HTERT RPE-1 (cell line): ENCODE measurements around the gene PRKG1.

Experiments used
- in situ Hi-C: fragments of 300-500 bp; cut with MboI; formaldehyde crosslinking; loops from 4 replicates; pipeline ENCODE4 v1.14.3; 2020; ENCODE audit warnings: low sequenced_read_pairs

PRKG1 gene

DNA sequence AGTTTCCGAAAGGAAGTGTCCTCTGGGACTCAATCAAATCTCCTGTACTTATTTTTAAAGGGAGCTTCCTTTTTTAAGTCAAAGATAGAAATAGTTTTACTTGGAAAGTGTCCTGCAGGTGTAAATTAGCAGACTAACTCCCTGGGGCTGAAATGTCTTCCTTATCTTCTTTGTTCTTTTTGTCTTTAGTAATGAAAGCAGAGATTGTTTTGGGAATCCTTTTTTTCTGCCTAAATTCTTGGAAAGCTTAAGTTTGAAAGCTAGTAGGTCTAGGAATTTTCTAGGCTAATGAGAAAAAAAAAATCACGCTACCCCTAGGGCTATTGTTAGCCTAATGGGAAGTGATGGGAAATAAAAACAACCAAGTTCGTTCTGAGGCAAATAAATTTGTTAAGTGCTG is 764.2 kb downstream of the PRKG1 start:
- in situ Hi-C loops = no loop called here

DNA sequence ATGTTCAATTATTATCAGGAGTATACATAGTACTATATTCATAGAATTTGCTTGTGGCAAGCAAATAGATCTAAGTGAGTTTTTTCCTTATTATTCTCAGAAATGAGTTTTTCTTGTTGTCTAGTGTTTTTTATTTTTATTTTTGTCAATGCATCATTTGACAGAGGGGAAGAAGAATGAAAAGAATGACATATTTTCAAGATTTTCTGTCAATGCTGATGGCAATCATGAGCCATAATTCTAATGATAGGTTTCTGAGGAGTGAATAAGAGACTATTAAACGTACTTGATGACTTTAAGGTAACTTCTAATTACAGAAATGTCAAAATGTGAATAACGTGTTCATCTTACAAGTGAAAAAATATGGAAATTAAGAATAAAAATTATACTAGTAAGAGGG is 769.7 kb downstream of the PRKG1 start:
- in situ Hi-C loops = no loop called here

DNA sequence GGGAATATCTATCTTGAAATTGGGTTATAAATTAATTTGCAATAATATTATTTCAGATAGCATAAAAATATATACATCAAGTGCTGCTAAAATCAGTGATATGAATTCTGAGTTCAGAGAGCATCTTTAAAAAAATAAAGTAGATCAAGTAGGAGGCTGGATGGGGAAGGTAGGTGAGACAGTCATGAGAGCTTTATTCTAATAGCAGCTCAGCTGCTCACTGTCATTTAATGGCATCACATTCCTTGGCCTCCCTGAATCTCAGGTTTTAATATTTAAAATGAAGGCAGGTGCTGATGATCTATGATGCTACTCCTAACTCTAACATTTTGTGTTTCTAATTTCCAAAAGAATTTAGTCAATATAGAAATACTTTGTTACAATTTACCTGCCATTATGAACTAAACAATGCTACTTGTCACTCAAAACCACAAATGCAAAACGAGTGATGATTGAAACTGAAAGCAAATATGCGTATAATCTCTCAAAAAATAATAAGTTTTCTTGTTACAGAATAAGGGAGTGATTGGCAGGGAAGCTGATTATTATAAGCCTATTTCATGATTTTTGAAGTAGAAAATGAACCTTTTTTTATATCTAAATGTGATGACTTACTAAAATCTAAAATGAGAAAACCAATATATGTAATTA is 772.7 kb downstream of the PRKG1 start:
- in situ Hi-C loops = no loop called here

DNA sequence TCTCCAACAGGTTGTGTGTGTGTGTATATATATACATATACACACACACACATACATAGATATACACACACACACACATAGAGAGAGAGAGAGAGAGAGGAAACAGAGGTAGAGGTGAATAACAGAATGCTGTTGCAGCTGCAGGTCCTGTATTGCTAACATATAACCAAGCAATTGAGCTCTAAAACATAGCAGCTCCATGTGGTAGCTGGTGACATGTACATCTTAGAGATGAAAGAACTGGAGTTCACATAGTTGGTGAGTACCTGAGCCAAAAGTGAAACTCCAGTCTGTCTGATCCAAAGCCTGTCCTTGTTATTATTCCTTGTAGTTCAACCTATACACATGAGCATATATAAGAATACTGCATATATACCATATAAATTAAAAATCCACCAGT is 778.0 kb downstream of the PRKG1 start:
- in situ Hi-C loops = no loop called here

DNA sequence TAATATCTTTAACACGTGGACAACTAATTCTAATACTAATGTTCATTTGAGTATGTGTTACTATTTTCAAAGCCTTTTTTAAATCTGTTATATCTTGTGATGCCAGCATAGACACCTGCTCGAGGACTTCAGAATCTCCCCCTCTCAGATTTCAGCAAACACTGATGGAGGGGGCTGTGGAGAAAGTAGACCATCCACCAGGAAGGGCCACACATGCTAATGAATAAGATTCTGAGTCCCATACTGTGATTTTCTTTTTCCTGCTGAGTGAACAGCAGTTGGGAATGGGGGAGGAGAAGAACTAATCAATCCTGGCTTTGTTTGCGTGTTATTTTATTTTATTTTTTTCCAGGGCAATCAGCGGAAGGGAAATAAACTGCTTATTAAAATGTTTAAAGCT is 783.0 kb downstream of the PRKG1 start:
- in situ Hi-C loops = no loop called here

DNA sequence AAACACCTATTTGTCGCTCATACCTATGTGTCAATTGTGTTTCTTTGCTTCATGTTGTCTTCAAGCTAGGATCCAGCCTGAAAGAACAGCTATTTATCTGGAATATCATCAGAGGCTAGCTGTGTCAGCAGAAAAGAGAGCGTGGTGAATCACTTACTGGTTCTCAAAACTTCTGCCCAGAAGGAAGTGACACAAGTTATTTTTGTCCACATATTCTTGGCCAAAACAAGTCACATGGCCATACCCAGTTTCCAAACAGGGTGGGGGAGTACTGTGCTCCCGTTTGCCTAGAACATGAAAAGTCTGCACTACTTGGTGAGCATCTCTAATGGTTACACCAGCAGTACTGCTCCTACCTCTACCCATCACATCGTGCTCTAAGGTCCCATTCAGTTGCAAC is 786.0 kb downstream of the PRKG1 start:
- in situ Hi-C loops = no loop called here

DNA sequence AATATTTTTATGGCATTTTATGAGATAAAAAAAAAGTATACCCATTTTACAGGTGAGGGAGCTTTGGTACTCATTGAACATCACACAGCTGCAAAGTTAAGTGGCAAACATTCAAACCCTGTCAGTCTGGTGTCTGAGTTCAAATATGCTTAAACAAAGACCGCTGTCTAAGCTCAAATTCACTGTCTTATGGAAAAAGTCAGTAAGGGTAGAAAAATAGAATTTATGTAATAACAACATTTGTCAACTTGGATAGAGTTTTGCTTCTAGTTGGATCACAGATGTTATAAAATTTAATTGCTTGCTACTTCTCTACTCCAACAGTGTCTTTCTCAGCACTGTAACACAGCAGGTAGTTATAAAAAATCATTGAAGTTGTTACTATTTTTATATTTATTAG is 786.8 kb downstream of the PRKG1 start:
- in situ Hi-C loops = no loop called here

DNA sequence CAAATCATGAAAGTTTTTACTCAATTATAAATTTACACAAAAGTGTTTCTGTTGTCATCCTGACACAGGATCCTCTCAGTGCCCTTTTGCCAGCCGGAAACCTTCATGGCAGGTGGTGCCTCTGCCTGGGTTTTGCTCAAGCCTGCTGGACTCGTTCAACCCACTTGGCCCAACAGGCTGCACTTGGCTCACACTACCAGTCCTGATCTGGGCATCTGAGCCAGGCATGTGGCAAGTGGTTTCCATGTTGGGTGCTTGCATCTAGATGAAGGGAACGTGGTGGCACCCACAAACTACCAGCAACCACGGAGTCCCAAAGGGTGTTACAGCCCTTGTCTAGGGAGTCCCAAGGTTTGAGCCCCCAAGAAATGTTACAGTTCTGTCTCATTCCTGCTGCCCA is 787.4 kb downstream of the PRKG1 start:
- in situ Hi-C loops = no loop called here

DNA sequence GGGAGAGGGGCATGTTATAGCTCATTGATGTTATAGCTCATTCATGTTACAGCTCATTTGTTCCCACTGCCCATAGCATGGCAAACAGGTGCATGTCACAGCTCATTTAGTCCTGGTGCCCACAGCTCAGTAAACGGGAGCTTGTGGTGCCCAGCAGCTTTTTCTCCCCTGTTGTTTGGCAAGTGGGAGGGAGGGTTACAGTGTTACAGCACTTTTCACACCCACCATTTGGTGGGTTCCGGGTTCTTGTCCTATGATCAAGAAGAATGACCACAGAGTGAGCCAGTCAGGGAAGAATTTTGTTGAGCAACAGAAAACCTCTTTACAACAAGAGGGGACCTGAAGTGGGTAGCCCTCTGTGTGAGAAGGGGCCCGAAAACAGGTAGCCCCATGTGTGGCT is 787.9 kb downstream of the PRKG1 start:
- in situ Hi-C loops = no loop called here

DNA sequence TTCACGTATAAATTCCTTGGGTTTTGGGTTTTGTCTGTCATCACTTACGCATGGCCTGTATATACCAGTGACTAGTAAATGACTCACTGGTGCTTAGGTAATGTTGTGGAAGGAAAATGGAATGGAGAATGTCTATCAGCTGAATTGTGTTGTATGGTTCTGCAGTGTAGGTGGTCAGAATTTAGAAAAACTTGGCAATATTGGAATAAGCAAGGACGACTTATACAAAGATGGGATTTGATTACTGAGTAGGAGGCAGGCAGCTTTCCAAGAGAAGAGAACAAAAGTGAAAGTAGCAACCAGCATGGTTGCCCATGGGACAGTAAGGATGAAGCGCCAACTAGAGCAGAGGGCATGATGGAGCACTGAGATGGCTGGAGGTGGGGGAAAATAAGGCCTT is 793.7 kb downstream of the PRKG1 start:
- in situ Hi-C loops = no loop called here

DNA sequence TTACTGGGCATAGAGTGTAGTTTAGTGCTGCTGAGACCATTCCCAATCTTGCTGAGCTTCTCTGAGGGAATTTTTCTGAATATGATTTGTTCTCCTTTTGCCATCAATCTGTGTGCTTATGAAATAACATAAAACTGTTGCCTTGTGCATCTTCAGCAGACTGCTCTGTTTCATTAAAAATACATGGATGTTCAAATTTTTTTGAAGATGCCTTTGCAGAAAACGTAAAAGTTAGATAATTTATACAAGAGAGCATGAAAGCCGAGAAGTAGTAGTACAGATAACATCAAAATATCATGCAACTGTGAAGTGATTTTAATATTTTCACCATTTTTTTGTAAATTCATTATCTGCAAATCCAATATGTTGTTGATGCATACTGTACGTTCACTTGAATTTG is 799.8 kb downstream of the PRKG1 start:
- in situ Hi-C loops = no loop called here

DNA sequence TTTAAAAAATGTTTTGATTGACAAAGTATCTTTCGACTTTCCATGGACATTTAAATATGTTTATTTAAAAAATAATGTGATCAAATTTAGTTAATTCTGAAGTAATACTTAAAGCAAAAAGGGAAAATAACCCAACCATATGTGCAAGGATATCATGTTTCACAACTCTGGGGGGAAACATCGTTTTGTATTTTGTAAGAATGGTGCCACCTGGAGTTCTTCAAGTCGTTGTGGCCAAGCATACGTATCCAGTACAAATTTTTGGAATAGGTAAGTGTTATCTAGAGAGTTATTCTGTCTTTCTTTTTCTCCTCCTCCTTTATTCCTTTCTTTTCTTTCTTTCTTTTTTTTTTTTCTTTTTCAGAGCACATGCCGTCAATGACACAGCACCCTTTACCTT is 801.3 kb downstream of the PRKG1 start:
- in situ Hi-C loops = no loop called here

DNA sequence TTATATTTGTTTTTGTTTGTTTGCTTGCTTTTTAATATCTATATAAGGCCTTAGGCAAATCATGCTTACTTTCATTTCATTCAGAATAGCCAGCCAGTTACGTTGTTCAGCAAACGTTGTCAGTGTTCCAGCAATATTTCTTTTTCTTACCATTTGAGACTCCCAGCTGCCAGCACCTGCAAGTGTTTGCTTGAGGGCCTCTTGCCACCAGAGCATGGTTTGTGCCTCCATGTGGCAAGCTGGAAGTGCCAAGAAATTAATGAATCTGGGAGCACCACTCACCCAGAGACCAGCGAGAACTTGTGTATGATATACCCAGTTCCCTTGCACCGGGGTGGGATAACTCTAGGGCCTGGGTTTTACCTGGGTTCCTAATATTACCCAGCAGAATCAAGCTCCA is 802.2 kb downstream of the PRKG1 start:
- in situ Hi-C loops = no loop called here

DNA sequence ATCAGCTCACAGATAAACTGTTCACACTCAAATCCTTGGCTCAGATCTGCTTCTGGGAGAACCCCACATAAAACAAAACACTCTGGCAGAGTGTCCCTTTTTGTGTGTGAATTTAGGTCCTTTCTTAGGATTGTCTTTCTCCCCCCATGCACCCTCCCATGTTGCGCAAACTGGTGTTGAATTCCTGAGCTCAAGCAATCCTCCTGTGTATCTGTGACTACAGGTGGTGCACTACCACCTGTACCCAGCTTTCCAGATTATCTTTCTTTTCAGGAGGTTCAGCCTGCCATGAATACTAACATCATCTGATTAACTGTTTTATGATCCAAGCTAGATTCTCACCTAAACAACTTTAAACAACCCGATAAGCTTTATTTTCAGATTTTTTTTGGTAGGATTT is 802.7 kb downstream of the PRKG1 start:
- in situ Hi-C loops = no loop called here

DNA sequence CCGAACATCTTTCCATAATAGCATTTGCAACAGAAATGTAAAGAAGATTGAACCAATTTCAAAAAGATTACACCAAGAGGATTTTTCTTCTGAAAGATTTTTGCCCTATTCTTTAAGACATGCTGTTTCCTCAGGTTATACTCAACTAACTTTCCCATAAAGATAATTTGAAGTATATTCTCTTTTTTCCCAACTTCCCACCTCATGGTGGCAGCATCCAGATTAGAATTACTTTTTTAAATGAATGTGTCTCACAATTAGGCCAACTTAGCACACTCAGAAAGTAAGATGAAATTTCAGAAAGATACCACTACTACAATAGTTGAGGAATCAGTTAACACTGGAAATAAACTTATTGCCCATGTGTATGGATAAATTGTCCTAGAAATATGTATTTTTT is 803.3 kb downstream of the PRKG1 start:
- in situ Hi-C loops = no loop called here

DNA sequence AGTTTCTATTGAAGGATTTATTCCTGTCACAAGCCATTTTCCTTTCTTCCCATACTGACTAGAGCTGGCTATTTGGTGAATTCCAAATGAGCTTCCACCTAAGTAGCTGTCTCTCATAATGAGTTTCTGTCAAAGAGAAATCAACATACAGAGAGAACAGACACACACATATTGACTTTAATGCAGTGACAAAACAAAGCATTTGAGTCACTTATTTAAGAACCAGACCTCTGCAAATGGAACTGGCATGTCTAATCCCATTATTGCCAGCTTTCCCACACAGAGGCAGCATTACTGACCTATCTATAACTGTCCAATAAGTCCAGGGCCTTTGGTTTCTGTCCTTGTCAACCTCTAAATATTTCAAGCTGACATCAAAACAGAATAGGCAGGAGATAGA is 804.4 kb downstream of the PRKG1 start:
- in situ Hi-C loops = no loop called here

DNA sequence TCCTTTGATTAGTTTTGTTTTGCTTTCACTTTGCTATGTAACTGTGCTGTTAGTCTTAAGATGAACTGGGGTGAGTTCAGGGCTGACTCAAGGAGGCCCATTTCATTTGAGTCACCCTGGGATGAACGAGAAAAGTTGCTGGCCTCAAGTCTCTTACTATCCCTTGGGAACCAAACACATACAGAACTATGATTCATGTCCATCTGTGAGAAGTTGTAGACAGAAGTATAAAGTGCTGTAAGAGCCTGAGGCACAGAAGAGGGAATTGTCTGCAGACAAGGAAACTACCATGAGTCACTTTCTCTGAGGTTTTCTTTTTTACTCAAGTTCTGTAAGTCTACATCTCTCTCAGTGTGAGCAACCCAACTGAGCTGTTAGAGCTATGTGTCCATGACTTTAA is 805.0 kb downstream of the PRKG1 start:
- in situ Hi-C loops = no loop called here

DNA sequence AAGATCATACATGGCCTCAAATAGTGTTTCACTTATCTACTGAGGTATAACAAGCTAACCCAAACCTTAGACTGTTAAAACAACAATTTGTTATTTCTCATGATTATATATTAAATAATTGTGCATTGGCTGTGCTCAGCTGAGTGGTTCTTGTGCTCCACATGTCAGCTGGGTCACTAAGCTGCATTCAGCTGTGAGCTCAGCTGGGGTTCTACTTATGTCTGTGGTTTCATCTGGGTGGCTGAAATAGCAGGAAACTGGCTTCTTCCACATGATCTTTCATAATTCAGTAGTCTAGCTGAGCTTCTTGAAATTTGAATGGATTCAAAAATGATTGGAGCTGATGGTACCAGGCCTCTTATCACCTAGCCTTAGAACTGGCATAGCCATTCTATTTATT is 806.9 kb downstream of the PRKG1 start:
- in situ Hi-C loops = no loop called here

DNA sequence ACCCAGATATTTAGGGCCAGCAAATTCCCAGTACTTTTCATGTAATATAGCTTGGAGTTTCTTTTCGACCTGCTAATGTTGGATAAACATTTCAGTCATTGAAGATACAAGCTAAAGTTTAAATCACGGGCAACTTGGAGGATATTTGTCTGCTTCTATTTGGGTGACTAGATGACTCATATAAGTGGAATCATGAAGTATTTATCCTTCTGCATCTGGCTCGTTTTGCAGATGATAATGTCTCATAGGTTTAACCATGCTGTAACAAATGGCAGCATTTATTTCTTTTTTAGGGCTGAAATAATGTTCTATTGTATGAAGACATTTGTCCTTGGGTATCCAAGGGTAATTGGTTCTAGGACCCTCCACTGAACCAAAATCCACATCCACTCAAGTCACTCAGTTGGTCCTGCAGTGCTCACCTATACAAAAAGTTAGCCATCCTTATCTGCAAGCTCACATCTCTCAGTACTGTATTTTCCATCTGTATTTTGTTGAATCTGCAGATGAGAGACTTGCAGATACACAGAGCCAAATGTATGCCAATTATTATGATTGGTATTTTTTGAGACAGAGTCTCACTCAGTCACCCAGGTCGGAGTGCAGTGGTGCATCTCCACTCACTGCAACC is 812.3 kb downstream of the PRKG1 start:
- in situ Hi-C loops = no loop called here

DNA sequence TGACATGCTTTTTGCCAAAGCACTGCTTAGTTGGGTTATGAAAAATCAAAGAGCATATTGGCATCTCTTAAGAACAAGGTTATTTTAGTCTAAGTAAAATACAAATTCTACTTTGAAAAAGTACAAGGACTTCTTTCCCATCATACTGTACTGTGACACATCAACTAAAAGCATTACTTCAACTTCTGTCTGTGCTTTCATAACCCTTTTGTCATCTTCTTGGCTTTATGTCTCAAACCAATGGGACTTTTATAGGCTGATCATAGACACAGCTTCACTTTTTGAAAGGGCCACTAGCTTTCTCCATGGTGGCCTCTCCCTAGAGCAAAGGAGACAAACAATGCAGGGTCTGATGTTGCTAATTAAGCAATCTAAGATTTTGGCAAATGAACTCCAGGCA is 814.0 kb downstream of the PRKG1 start:
- in situ Hi-C loops = no loop called here

DNA sequence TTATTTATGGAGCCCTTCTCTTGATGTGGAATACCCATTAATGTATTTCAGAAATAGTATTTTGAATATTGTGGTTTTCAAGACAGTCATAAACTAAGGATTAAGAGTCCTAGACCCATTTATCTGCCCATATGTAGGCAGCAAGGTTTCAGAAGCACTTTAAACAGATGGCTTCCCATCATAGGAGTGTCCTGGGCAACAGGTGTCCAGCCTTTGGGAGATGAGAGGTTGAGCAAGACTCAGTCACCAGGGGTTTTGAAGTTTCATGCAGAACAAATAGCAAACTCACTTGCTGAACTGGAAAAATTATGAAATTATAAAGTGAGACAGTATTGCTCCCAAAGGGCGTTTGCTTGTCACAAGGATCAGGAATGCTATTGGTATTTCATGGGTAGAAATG is 818.0 kb downstream of the PRKG1 start:
- in situ Hi-C loops = no loop called here

DNA sequence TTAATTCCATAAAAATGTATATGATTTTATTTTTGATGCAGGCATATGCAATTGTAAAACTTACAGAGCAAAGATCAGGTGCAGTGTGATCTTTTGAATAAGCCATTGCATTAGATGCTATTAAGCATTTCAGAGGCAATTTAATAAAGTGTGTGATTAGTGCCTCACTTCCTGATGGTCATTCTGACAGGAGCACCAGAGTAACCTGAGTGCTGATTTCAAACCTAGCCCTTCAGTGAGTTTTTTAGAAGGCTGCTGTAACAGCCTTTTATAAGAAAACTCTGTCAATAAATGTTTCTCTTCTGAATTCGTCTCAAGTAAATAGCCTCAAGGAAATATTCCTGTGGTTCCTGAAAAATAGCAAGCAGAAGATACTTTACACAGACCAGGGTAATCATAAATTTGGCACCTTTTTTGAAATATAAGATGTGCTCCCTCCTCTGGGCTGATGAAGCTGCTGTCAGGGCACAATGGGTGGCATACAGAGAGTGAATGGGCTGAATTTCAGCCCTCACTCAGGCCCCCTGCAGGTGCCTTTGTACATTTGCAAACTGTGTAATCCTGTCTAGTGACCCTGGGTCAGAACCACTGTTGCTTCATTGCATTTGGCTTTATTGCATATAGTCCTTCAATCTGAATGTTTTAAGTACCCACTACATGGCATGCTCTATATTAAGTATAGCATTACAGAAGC is 818.8 kb downstream of the PRKG1 start:
- in situ Hi-C loops = no loop called here
